IPS-20b (cell line): ENCODE measurements around the gene AKIRIN1.
"Not testable (repeated sequence)": the region's sequence is repeated elsewhere in the genome, so short reads cannot be mapped to it uniquely, and the experiment has no call there.

ENCODE experiments used
- H3K27ac ChIP-seq: one replicate; pipeline ENCODE4 v1.5.1; 2013; ENCODE audit warnings: low read length
- H3K27me3 ChIP-seq: 2 replicates; pipeline ENCODE4 v1.6.1; 2013; ENCODE audit warnings: mild to moderate bottlenecking, low read length, inconsistent platforms; ENCODE audit not compliant: insufficient read depth
- H3K36me3 ChIP-seq: 2 replicates; pipeline ENCODE4 v1.6.1; 2013; ENCODE audit warnings: low read depth, mild to moderate bottlenecking, inconsistent platforms, low read length, moderate library complexity; ENCODE audit not compliant: insufficient read depth
- H3K4me1 ChIP-seq: 2 replicates; pipeline ENCODE4 v1.6.1; 2013; ENCODE audit warnings: mild to moderate bottlenecking, control low read depth, inconsistent platforms, low read length, moderate library complexity; ENCODE audit not compliant: insufficient read depth
- H3K4me3 ChIP-seq: 2 replicates; pipeline ENCODE4 v1.5.1; 2013; ENCODE audit warnings: mild to moderate bottlenecking, low read length, inconsistent platforms
- H3K9ac ChIP-seq: 2 replicates; pipeline ENCODE4 v1.6.1; 2013; ENCODE audit warnings: low read depth, mild to moderate bottlenecking, inconsistent platforms, low read length, moderate library complexity
- H3K9me3 ChIP-seq: 2 replicates; pipeline ENCODE4 v1.6.1; 2013; ENCODE audit warnings: mild to moderate bottlenecking, low read depth, low read length, inconsistent platforms; ENCODE audit not compliant: insufficient read depth

The AKIRIN1 gene

DNA sequence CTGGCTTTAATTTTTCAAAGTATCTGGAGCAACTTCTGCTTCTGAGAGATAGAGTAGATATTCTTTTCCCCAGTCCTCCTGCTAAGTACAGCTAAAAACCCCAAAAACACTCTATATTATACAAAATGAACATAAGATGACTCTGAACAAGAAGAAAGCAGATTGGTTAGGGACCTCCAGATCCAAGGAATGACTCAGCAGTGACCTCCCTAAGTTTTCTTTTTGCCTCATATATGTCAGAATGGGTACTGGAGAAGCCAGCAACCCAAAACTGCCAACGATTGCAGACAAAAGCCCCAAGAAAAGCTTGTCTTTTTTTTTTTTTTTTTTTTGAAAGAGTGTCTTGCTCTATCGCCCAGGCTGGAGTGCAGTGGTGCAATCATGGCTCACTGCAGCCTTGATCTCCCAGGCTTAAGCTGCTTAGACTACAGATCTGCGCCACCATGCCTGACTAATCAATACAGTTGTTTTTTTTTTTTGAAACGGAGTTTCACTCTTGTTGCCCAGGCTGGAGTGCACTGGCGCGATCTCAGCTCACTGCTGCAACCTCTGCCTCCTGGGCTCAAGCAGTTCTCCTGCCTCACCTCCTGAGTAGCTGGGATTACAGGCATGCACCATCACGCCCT, 57.8 kb downstream of the AKIRIN1 start:
- Histone ChIP-seq H3K27me3 (no peaks in the 10 kb centered on the region), H3K27ac (no peak overlapping the region), H3K9ac (no peak overlapping the region), H3K4me1 (peaks cover 9% of the 10 kb centered on the region), H3K9me3 (no peaks in the 10 kb centered on the region), H3K36me3 (no peaks in the 10 kb centered on the region), H3K4me3 (no peak overlapping the region)

GRCh38 chr1:39050001-39050400, 58.9 kb downstream of the AKIRIN1 start:
- no peaks in the 10 kb centered on the region for H3K36me3 ChIP-seq
- no peaks in the 10 kb centered on the region for H3K9me3 ChIP-seq
- peaks cover 9% of the 10 kb centered on the region for H3K4me1 ChIP-seq
- no peak overlapping the region for H3K4me3 ChIP-seq
- H3K27ac ChIP-seq, result no peak overlapping the region
- H3K9ac ChIP-seq, result no peak overlapping the region
- H3K27me3 ChIP-seq, result no peaks in the 10 kb centered on the region

- not testable (repeated sequence) for H3K4me1 ChIP-seq, H3K4me3 ChIP-seq, H3K9me3 ChIP-seq, H3K27ac ChIP-seq, H3K36me3 ChIP-seq, H3K9ac ChIP-seq, H3K27me3 ChIP-seq
These were observed 60.2 kb downstream of the AKIRIN1 start for GRCh38 chr1:39051193-39051850.

DNA sequence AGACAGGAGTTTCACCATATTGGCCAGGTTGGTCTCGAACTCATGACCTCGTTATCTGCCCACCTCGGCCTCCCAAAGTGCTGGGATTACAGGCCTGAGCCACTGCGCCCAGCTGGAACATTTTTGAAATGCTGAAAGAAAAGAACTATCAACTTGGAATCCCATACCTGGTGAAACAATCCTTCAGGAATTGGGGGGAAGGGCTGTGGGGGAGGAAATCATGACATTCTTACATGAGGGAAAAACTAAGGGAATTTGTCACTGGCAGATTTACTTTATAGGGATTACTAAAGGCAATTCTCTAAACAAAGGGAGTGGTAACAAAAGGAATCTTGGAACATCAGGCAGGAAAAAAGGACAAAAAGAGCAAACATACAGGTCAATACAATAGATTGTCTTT, 60.9 kb downstream of the AKIRIN1 start:
- no peaks in the 10 kb centered on the region for H3K36me3 ChIP-seq
- no peak overlapping the region for H3K4me3 ChIP-seq
- H3K9me3 ChIP-seq, result no peaks in the 10 kb centered on the region
- no peak overlapping the region for H3K9ac ChIP-seq
- no peak overlapping the region for H3K27ac ChIP-seq
- no peaks in the 10 kb centered on the region for H3K27me3 ChIP-seq
- peaks cover 6% of the 10 kb centered on the region for H3K4me1 ChIP-seq

GRCh38 chr1:39055213-39055710, 64.2 kb downstream of the AKIRIN1 start:
- not testable (repeated sequence) for H3K9me3 ChIP-seq, H3K36me3 ChIP-seq, H3K9ac ChIP-seq, H3K4me3 ChIP-seq, H3K27ac ChIP-seq, H3K4me1 ChIP-seq, H3K27me3 ChIP-seq
